Karpas-422 (cell line): ENCODE measurements around the gene TMEM231. TPM values are rescaled to one million over a fixed set of nuclear protein-coding genes. Genes with fewer than 3 reads are reported as not detected.

Source experiments
- DNase-seq: peaks from one replicate; pipeline ENCODE4 v3.0.0-alpha.2; 2015
- H2AFZ ChIP-seq: fragments of 200-600 bp; sonication (generic); 2 replicates; pipeline ENCODE4 v1.6.1; 2014; ENCODE audit warnings: antibody characterized with exemption, low read length, mixed read lengths
- H3K27ac ChIP-seq: fragments of 200-600 bp; sonication (generic); 2 replicates; pipeline ENCODE4 v1.5.1; 2014; ENCODE audit warnings: mild to moderate bottlenecking, low read length, moderate library complexity
- H3K27me3 ChIP-seq: fragments of 200-600 bp; sonication (generic); 2 replicates; pipeline ENCODE4 v1.6.1; 2014; ENCODE audit warnings: low read length, mixed read lengths
- H3K36me3 ChIP-seq: fragments of 200-600 bp; sonication (generic); 2 replicates; pipeline ENCODE4 v1.6.1; 2014; ENCODE audit warnings: low read length, mixed read lengths; ENCODE audit not compliant: insufficient read depth
- H3K4me1 ChIP-seq: fragments of 200-600 bp; sonication (generic); 2 replicates; pipeline ENCODE4 v1.6.1; 2014; ENCODE audit warnings: mild to moderate bottlenecking, low read length, mixed read lengths
- H3K4me2 ChIP-seq: fragments of 200-600 bp; sonication (generic); 2 replicates; pipeline ENCODE4 v1.6.1; 2014; ENCODE audit warnings: low read length, low read depth, mild to moderate bottlenecking; ENCODE audit not compliant: poor library complexity, severe bottlenecking
- H3K4me3 ChIP-seq: fragments of 200-600 bp; sonication (generic); 2 replicates; pipeline ENCODE4 v1.5.1; 2014; ENCODE audit warnings: mild to moderate bottlenecking, antibody characterized with exemption, low read length, mixed read lengths
- H3K79me2 ChIP-seq: fragments of 200-600 bp; sonication (generic); 2 replicates; pipeline ENCODE4 v1.6.1; 2014; ENCODE audit warnings: mild to moderate bottlenecking, low read length, mixed read lengths
- H3K9ac ChIP-seq: fragments of 200-600 bp; sonication (generic); 2 replicates; pipeline ENCODE4 v1.6.0; 2014; ENCODE audit warnings: low read length
- H3K9me2 ChIP-seq: fragments of 200-600 bp; sonication (generic), shearing (Covaris generic); replicated peaks from 2 replicates; pipeline ENCODE4 v1.6.0; 2014; ENCODE audit warnings: mild to moderate bottlenecking, low read length, moderate library complexity; ENCODE audit not compliant: insufficient read depth
- H3K9me3 ChIP-seq: fragments of 300-700, 200-600 bp; sonication (generic); 2 replicates; pipeline ENCODE4 v1.6.1; 2014; ENCODE audit warnings: low read length, mixed read lengths
- H4K20me1 ChIP-seq: fragments of 200-600 bp; sonication (generic); 2 replicates; pipeline ENCODE4 v1.6.1; 2014; ENCODE audit warnings: mild to moderate bottlenecking, antibody characterized with exemption, low read length, low read depth; ENCODE audit not compliant: insufficient read depth
- total RNA-seq: library from RNA; depleted of rRNA; stranded (reverse); fragments of >200 nt; shearing (Covaris generic); gene quantifications from 2 replicates; pipeline ENCODE4 v1.2.3, GENCODE V29; 2014; ENCODE audit warnings: low replicate concordance

Gene TMEM231
- total RNA-seq, 1 experiment from 2014 or later: 31.2 TPM

DNA sequence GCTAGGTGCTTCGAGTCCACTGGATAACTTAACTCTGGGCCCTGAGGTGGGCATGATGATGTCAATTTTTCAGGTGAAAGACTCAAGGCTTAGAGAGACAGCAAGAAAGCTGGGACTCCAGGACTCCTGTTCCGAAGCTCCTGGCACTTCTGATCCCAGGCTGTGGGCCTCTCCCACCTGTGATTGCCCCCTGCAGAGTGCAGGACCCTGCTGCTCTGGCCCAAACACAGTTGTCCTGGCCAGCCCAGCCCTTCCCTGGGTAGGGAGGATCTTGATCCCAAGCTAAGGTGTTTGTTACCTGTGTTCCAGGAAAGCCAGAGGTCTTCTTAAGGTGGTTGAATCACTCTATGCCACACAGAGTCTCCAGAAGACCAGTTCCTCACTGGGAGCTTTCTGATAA is 23.3 kb downstream of the TMEM231 start:
- Histone ChIP-seq H3K9me2 (no peaks in the 10 kb centered on the region), H3K9ac (no peak overlapping the region), H3K27ac (no peak overlapping the region), H3K4me1 (no peaks in the 10 kb centered on the region), H3K79me2 (no peaks in the 10 kb centered on the region), H3K4me3 (no peak overlapping the region), H3K27me3 (no peaks in the 10 kb centered on the region), H3K4me2 (no peak overlapping the region), H4K20me1 (no peaks in the 10 kb centered on the region), H2AFZ (no peak overlapping the region), H3K36me3 (no peaks in the 10 kb centered on the region), H3K9me3 (no peaks in the 10 kb centered on the region)
- DNase-seq: no peak

DNA sequence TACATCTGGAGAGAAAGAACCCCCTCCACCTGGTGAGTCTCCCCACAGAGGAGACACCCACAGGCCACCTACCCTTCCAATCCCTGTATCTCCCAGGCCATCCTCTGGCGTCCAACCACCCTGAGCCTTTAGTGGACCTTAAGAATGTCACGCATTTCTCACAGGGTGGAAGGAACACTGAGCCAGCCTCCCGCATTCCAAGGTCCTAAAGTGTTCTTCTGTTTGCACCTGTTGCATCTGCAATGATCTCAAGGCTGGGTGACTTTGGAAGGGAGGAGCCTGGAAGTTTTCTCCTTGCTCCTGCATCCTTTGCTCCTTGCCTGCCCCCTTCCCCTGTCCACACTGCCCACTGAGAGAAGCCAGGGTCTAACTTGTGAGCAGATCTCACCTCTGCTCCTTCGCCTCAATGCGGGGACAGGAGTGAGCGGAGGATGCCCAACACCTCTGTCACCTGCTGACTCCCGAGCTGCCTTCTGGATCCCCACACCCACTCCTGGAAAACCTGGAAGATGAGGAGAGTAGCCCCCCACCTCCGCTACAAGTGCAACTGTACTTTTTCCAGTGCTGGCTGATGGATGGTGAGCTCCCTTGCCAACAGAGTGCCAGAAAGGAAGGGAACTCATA is 23.8 kb downstream of the TMEM231 start:
- Histone ChIP-seq H3K27me3 (no peaks in the 10 kb centered on the region), H3K4me1 (no peaks in the 10 kb centered on the region), H3K4me3 (no peak overlapping the region), H3K9me3 (no peaks in the 10 kb centered on the region), H3K9ac (no peak overlapping the region), H3K36me3 (no peaks in the 10 kb centered on the region), H3K4me2 (no peak overlapping the region), H3K27ac (no peak overlapping the region), H3K79me2 (no peaks in the 10 kb centered on the region), H3K9me2 (no peaks in the 10 kb centered on the region), H2AFZ (no peak overlapping the region), H4K20me1 (no peaks in the 10 kb centered on the region)
- DNase-seq: no peak

DNA sequence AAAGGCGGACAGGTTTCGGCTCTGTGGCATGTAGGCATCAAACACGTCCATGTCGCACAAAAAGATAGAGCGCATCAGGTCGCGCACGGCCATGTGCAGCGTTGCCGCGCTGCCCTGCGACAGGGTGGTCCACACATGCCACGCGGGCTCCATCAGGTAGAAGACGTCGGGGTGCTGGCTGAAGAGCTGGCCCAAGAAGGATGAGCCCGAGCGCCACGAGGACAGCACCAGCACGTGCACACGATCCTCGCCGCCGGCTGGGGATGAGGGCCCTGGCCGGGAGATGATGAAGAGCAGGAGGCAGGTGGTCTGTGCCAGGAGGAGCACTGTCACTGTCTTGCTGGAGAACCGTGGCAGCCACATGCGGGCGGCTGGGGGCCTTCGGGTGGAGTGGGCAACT is 26.1 kb downstream of the TMEM231 start:
- no peak overlapping the region for H2AFZ ChIP-seq
- no peaks in the 10 kb centered on the region for H4K20me1 ChIP-seq
- H3K4me3 ChIP-seq: no peak overlapping the region
- no peaks in the 10 kb centered on the region for H3K36me3 ChIP-seq
- H3K4me1 ChIP-seq: no peaks in the 10 kb centered on the region
- DNase-seq: no peak
- no peak overlapping the region for H3K4me2 ChIP-seq
- H3K27me3 ChIP-seq: no peaks in the 10 kb centered on the region
- no peaks in the 10 kb centered on the region for H3K9me2 ChIP-seq
- H3K27ac ChIP-seq: no peak overlapping the region
- H3K79me2 ChIP-seq: no peaks in the 10 kb centered on the region
- H3K9ac ChIP-seq: no peak overlapping the region
- H3K9me3 ChIP-seq: no peaks in the 10 kb centered on the region

DNA sequence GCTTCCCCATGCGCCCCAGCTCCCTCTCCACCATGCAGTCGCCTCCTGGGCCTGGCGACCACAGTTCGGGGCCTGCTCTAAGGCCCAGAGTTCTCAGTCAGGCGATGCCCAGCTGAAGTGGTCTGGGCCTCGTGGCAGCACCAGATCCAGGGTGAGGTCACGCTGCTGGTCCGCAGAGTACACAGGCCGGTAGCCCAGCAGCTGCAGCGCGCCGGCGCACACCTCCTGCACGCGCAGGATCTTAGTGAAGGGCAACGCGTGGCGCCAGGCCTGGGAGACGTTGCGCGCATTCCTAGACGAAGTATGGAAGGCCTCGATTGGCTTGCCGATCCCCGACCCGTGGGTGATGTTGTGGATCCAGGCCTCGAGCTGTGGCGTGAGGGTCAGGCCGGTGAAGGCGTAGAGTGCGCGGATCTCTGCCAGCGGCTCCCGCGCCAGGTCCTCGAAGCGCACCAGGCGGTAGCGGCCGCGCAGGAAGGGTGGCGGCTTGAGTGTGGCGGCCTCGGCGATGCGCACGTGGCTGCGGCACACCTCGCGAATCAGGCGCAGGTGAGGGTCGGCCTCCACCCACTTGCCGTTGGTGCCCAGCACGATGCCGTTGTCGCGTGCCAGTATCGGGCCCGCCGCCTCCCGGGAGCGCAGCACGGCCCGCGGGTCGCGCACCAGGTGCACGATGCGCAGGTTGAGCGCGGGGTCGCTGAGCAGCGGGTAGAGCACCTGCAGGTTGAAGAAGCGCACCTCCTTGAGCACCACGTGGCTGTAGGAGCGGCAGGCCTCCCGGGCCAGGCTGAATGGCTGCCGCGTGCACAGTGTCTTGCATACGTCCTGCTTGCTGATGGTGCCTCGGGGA is 26.8 kb downstream of the TMEM231 start:
- H3K27ac ChIP-seq: no peak overlapping the region
- H3K9me3 ChIP-seq: no peaks in the 10 kb centered on the region
- H3K79me2 ChIP-seq: no peaks in the 10 kb centered on the region
- H3K27me3 ChIP-seq: no peaks in the 10 kb centered on the region
- no peaks in the 10 kb centered on the region for H3K4me1 ChIP-seq
- no peaks in the 10 kb centered on the region for H3K36me3 ChIP-seq
- H4K20me1 ChIP-seq: no peaks in the 10 kb centered on the region
- H3K9ac ChIP-seq: no peak overlapping the region
- H3K4me2 ChIP-seq: no peak overlapping the region
- H2AFZ ChIP-seq: no peak overlapping the region
- no peak overlapping the region for H3K4me3 ChIP-seq
- DNase-seq: no peak
- H3K9me2 ChIP-seq: no peaks in the 10 kb centered on the region

DNA sequence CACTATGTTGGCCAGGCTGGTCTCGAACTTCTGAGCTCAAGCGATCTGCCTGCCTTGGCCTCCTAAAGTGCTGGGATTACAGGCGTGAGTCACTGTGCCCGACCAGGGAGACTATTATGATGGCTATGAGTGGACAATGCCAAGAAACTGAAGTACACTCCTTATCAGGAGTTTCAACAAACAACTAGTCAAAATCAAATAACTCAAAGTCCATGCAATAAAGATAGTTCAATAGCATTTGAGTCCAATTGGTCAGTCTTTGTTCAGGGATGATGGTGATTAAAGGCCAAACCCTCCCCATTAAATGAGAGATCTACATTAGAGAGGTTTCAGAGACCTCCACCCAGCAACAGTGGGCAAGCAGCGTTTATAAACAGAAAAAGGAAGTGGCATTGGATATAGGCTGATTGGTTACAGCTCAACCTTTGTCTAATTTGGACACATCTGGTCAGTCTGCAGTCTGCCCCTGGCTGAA is 28.2 kb downstream of the TMEM231 start:
- Histone ChIP-seq H3K9me2 (no peaks in the 10 kb centered on the region), H3K4me2 (no peak overlapping the region), H3K27ac (no peak overlapping the region), H4K20me1 (no peaks in the 10 kb centered on the region), H3K4me1 (no peaks in the 10 kb centered on the region), H3K4me3 (no peak overlapping the region), H3K79me2 (no peaks in the 10 kb centered on the region), H2AFZ (no peak overlapping the region), H3K9me3 (no peaks in the 10 kb centered on the region), H3K9ac (no peak overlapping the region), H3K27me3 (no peaks in the 10 kb centered on the region), H3K36me3 (no peaks in the 10 kb centered on the region)
- no peak for DNase-seq

DNA sequence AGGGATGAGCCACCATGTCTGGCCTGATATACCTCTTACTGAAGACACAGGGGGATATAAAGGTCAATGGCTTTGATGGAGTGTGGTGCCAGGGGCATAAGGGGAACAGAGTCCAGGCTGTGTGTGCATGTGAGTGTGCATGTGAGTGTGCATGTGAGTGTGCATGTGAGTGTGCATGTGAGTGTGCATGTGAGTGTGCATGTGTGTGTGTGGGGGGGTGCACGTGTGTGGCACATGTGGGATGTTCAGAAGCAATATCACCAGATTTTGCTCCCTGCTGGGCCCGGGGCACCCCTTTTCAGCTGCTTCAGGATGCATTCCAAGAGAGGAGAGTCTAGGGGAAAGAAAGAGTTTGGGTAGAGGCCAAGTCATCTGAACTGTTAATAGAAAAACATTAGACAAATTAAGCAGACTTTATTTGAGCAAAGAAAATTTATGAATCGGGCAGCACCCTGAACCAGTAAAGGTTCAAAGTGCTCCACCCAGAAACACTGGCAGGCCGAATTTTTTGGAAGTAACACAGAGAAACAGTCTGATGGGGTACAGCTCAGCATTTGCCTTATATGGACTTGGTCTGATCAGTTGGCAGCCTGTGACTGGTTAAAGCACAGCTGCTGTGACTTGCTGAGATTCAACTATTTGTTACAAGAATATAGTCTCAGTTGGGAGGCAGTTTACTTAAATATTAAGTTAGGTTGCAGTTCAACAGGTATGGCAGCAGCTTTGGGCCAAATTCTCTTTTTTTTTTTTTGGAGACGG is 29.8 kb downstream of the TMEM231 start:
- H3K9me2 ChIP-seq: no peaks in the 10 kb centered on the region
- no peaks in the 10 kb centered on the region for H3K4me1 ChIP-seq
- no peak for DNase-seq
- H3K27me3 ChIP-seq: no peaks in the 10 kb centered on the region
- no peaks in the 10 kb centered on the region for H3K36me3 ChIP-seq
- H2AFZ ChIP-seq: no peak overlapping the region
- H3K79me2 ChIP-seq: no peaks in the 10 kb centered on the region
- H3K4me2 ChIP-seq: no peak overlapping the region
- H4K20me1 ChIP-seq: no peaks in the 10 kb centered on the region
- no peak overlapping the region for H3K4me3 ChIP-seq
- no peaks in the 10 kb centered on the region for H3K9me3 ChIP-seq
- no peak overlapping the region for H3K9ac ChIP-seq
- H3K27ac ChIP-seq: no peak overlapping the region

DNA sequence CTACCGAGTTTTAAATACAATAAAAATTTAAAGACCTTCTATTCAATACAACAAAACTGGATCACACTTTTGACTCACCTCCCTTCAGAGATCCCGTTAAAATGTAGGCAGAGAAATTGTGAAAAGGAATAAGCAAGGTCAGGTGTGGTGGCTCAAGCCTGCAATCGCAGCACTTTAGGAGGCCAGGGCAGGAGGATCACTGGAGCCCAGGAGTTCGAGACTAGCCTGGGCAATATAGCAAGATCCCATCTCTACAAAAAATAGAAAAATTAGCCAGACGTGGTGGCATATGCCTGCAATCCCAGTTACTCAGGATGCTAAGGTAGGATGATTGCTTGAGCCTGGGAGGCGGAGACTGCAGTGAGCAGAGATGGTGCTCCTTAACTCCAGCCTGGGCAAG is 36.9 kb downstream of the TMEM231 start:
- Histone ChIP-seq H3K4me3 (no peak overlapping the region), H3K4me2 (no peak overlapping the region), H3K36me3 (no peaks in the 10 kb centered on the region), H3K9me3 (no peaks in the 10 kb centered on the region), H2AFZ (no peak overlapping the region), H3K27me3 (no peaks in the 10 kb centered on the region), H3K9me2 (no peaks in the 10 kb centered on the region), H3K9ac (no peak overlapping the region), H3K27ac (no peak overlapping the region), H3K4me1 (peaks cover 6% of the 10 kb centered on the region), H4K20me1 (no peaks in the 10 kb centered on the region), H3K79me2 (peaks cover 4% of the 10 kb centered on the region; the same call in 1 of the 2 replicates)
- DNase-seq: no peak
